ENCODE measurements around the gene PDE9A.
"Not testable (repeated sequence)": the region's sequence is repeated elsewhere in the genome, so short reads cannot be mapped to it uniquely, and the experiment has no call there.

Gene PDE9A

GRCh38 chr21:42793774-42794173 is 140.4 kb downstream of the PDE9A start:
- H3K4me3 ChIP-seq (ENCODE audit: low read depth, low read length): no peak overlapping the region
- TF ChIP-seq, protein P1, sequence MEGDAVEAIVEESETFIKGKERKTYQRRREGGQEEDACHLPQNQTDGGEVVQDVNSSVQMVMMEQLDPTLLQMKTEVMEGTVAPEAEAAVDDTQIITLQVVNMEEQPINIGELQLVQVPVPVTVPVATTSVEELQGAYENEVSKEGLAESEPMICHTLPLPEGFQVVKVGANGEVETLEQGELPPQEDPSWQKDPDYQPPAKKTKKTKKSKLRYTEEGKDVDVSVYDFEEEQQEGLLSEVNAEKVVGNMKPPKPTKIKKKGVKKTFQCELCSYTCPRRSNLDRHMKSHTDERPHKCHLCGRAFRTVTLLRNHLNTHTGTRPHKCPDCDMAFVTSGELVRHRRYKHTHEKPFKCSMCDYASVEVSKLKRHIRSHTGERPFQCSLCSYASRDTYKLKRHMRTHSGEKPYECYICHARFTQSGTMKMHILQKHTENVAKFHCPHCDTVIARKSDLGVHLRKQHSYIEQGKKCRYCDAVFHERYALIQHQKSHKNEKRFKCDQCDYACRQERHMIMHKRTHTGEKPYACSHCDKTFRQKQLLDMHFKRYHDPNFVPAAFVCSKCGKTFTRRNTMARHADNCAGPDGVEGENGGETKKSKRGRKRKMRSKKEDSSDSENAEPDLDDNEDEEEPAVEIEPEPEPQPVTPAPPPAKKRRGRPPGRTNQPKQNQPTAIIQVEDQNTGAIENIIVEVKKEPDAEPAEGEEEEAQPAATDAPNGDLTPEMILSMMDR (IDR thresholded peaks at IDR 0.05; ENCODE audit: low read depth, low read length, missing control alignments): no peak
- no peak for DNase-seq (ENCODE audit: low read depth)

GRCh38 chr21:42794551-42794950 is 141.1 kb downstream of the PDE9A start:
- no peak overlapping the region for H3K4me3 ChIP-seq (ENCODE audit: low read depth, low read length)
- TF ChIP-seq, protein P1 (IDR thresholded peaks at IDR 0.05; ENCODE audit: low read depth, low read length, missing control alignments): no peak
- no peak for DNase-seq (ENCODE audit: low read depth)

GRCh38 chr21:42796327-42797062 is 143.1 kb downstream of the PDE9A start:
- H3K4me3 ChIP-seq (ENCODE audit: low read depth, low read length): no peak overlapping the region
- TF ChIP-seq, protein P1 (IDR thresholded peaks at IDR 0.05; ENCODE audit: low read depth, low read length, missing control alignments): no peak
- DNase-seq (ENCODE audit: low read depth): no peak

GRCh38 chr21:42797522-42797921 is 144.1 kb downstream of the PDE9A start:
- no peak overlapping the region for H3K4me3 ChIP-seq (ENCODE audit: low read depth, low read length)
- DNase-seq (ENCODE audit: low read depth): no peak
- TF ChIP-seq, protein P1 (IDR thresholded peaks at IDR 0.05; ENCODE audit: low read depth, low read length, missing control alignments): no peak

- no peak for DNase-seq (ENCODE audit: low read depth)
- TF ChIP-seq, protein P1 (IDR thresholded peaks at IDR 0.05; ENCODE audit: low read depth, low read length, missing control alignments): no peak
Measured at GRCh38 chr21:42798106-42798505, 144.7 kb downstream of the PDE9A start.

GRCh38 chr21:42799516-42799915 is 146.1 kb downstream of the PDE9A start:
- TF ChIP-seq, protein P1 (IDR thresholded peaks at IDR 0.05; ENCODE audit: low read depth, low read length, missing control alignments): no peak
- H3K4me3 ChIP-seq (ENCODE audit: low read depth, low read length): no peak overlapping the region
- DNase-seq (ENCODE audit: low read depth): peak; percentile 31

More at GRCh38 chr21:42798106-42798505, 144.7 kb downstream of the PDE9A start:
- H3K4me3 ChIP-seq (ENCODE audit: low read depth, low read length): no peak overlapping the region

GRCh38 chr21:42799948-42800347 is 146.5 kb downstream of the PDE9A start:
- no peak for DNase-seq (ENCODE audit: low read depth)
- TF ChIP-seq, protein P1 (IDR thresholded peaks at IDR 0.05; ENCODE audit: low read depth, low read length, missing control alignments): no peak
- no peak overlapping the region for H3K4me3 ChIP-seq (ENCODE audit: low read depth, low read length)

GRCh38 chr21:42801616-42802015 is 148.2 kb downstream of the PDE9A start:
- H3K4me3 ChIP-seq (ENCODE audit: low read depth, low read length); DNase-seq (ENCODE audit: low read depth): not testable (repeated sequence)

All from GM12864 (cell line).